IMR-90 (cell line): Measurements from ENCODE around the gene SLC18A3. TPM values are rescaled to one million over a fixed set of nuclear protein-coding genes. Genes with fewer than 3 reads are reported as not detected.

Experiments
- ATAC-seq: fragments of 200-7000 bp; cut with Tn5 transposase; 2 replicates; pipeline ENCODE4 v1.9.1; 2020; ENCODE audit warnings: low read depth, mild to moderate bottlenecking, moderate library complexity
- BruUV-seq: library from RNA; stranded (reverse); fragments of 400-500 nt; replicated peaks from 2 replicates; lab custom pipeline; 2021; lab: Mats Ljungman, UMichigan
- CTCF ChIA-PET: fragments of 300-600 bp; formaldehyde crosslinking; extraction: SDS; loops from one replicate; lab custom pipeline; 2021; ENCODE audit warnings: antibody characterized with exemption; lab: Yijun Ruan, JAX
- POLR2A ChIA-PET: fragments of 300-600 bp; sonication (Branson Sonifier 250); formaldehyde crosslinking; loops from one replicate; lab custom pipeline; 2022; ENCODE audit warnings: antibody characterized with exemption; ENCODE audit not compliant: unreplicated experiment; lab: Charles Lee
- DNase-seq: peaks from one replicate; pipeline ENCODE4 v3.0.0; 2013
- H2AFZ ChIP-seq: replicated peaks from 2 replicates; pipeline ENCODE3; 2013; ENCODE audit warnings: low read length, mild to moderate bottlenecking; ENCODE audit not compliant: poor library complexity
- H2AK5ac ChIP-seq: 2 replicates; pipeline ENCODE4 v1.6.1; 2013; ENCODE audit warnings: low read depth, low read length, inconsistent platforms
- H2AK9ac ChIP-seq: replicated peaks from 2 replicates; pipeline ENCODE3; 2013; ENCODE audit warnings: mild to moderate bottlenecking, low read depth, low read length, moderate library complexity; ENCODE audit not compliant: poor library complexity
- H2BK120ac ChIP-seq: 2 replicates; pipeline ENCODE4 v1.6.1; 2013; ENCODE audit warnings: low read depth, low read length, inconsistent platforms
- H2BK15ac ChIP-seq: 3 replicates; pipeline ENCODE4 v1.6.1; 2013; ENCODE audit warnings: low read depth, low read length, inconsistent platforms
- H2BK20ac ChIP-seq: 2 replicates; pipeline ENCODE4 v1.6.1; 2013; ENCODE audit warnings: low read depth, mild to moderate bottlenecking, inconsistent platforms, low read length, moderate library complexity
- H2BK5ac ChIP-seq: 2 replicates; pipeline ENCODE4 v1.6.1; 2013; ENCODE audit warnings: mild to moderate bottlenecking, low read depth, low read length, inconsistent platforms; ENCODE audit not compliant: poor library complexity, severe bottlenecking
- H3K14ac ChIP-seq: replicated peaks from 2 replicates; pipeline ENCODE4 v1.6.1; 2013; ENCODE audit warnings: low read depth, low read length, inconsistent platforms
- H3K18ac ChIP-seq: 2 replicates; pipeline ENCODE4 v1.6.1; 2013; ENCODE audit warnings: low read depth, low read length, control low read depth
- H3K23ac ChIP-seq: 2 replicates; pipeline ENCODE4 v1.6.1; 2013; ENCODE audit warnings: low read depth, low read length, inconsistent platforms
- H3K27ac ChIP-seq: 2 replicates; pipeline ENCODE4 v1.5.1; 2013; ENCODE audit warnings: mild to moderate bottlenecking, control low read depth, low read length; ENCODE audit not compliant: insufficient read depth
- H3K27me3 ChIP-seq: 2 replicates; pipeline ENCODE4 v1.6.1; 2013; ENCODE audit warnings: low read length; ENCODE audit not compliant: control insufficient read depth, insufficient read depth
- H3K36me3 ChIP-seq: 2 replicates; pipeline ENCODE4 v1.6.1; 2013; ENCODE audit warnings: low read length, mixed read lengths; ENCODE audit not compliant: control insufficient read depth, insufficient read depth
- H3K4ac ChIP-seq: 2 replicates; pipeline ENCODE4 v1.6.1; 2013; ENCODE audit warnings: low read depth, low read length, inconsistent platforms
- H3K4me1 ChIP-seq: 2 replicates; pipeline ENCODE4 v1.6.1; 2013; ENCODE audit warnings: low read length, mixed read lengths; ENCODE audit not compliant: control insufficient read depth, insufficient read depth
- H3K4me2 ChIP-seq: 2 replicates; pipeline ENCODE4 v1.6.1; 2013; ENCODE audit warnings: low read depth, mild to moderate bottlenecking, control low read depth, low read length, moderate library complexity
- H3K4me3 ChIP-seq: 2 replicates; pipeline ENCODE4 v1.5.1; 2013; ENCODE audit warnings: low read depth, mild to moderate bottlenecking, control low read depth, low read length, moderate library complexity; ENCODE audit not compliant: insufficient read depth
- H3K56ac ChIP-seq: 2 replicates; pipeline ENCODE4 v1.6.1; 2013; ENCODE audit warnings: low read length, inconsistent platforms; ENCODE audit not compliant: insufficient read depth; ENCODE audit errors: extremely low read depth
- H3K79me1 ChIP-seq, 2 experiments: 2 replicates each; pipeline ENCODE4 v1.6.1; 2013; ENCODE audit warnings: low read length in 2 of 2, inconsistent platforms in 1 of 2, low read depth in 1 of 2
- H3K9ac ChIP-seq: 2 replicates; pipeline ENCODE4 v1.6.1; 2013; ENCODE audit warnings: low read depth, low read length, control low read depth
- H3K9me1 ChIP-seq: 2 replicates; pipeline ENCODE4 v1.6.1; 2013; ENCODE audit warnings: low read length, inconsistent platforms; ENCODE audit not compliant: insufficient read depth
- H3K9me3 ChIP-seq: 2 replicates; pipeline ENCODE4 v1.6.1; 2013; ENCODE audit warnings: low read length; ENCODE audit not compliant: control insufficient read depth, insufficient read depth
- H4K20me1 ChIP-seq: 2 replicates; pipeline ENCODE4 v1.6.1; 2013; ENCODE audit warnings: low read length, inconsistent platforms; ENCODE audit not compliant: insufficient read depth
- H4K5ac ChIP-seq: 2 replicates; pipeline ENCODE4 v1.6.1; 2013; ENCODE audit warnings: mild to moderate bottlenecking, low read depth, low read length, control low read depth
- H4K8ac ChIP-seq, 2 experiments: 2 replicates each; pipeline ENCODE4 v1.6.1; 2013; ENCODE audit warnings: low read depth in 2 of 2, low read length in 2 of 2, control low read depth in 1 of 2, inconsistent platforms in 1 of 2
- H4K91ac ChIP-seq: 2 replicates; pipeline ENCODE4 v1.6.1; 2013; ENCODE audit warnings: low read depth, low read length, inconsistent platforms; ENCODE audit not compliant: insufficient read depth
- CTCF ChIP-seq: conservative IDR thresholded peaks from 2 replicates; pipeline ENCODE4 v1.5.1; 2012; ENCODE audit warnings: mild to moderate bottlenecking, low read depth, low read length, improper control_type of control experiment
- MXI1 ChIP-seq: IDR thresholded peaks from 2 replicates; pipeline ENCODE4 v1.6.1; 2012; ENCODE audit warnings: low read depth, mild to moderate bottlenecking, low read length, moderate library complexity, borderline replicate concordance
- WGBS, 2 experiments: methylation state at CpG; one replicate each; pipeline versions ENCODE4 v1.1.5 to v1.1.7; 2013; ENCODE audit warnings: missing lambda C conversion rate in 2 of 2; ENCODE audit not compliant: insufficient read length in 1 of 2; ENCODE audit errors: extremely low coverage in 2 of 2; 5-methylcytosine and 5-hydroxymethylcytosine counted together
- dilution Hi-C: fragments of 300-500 bp; cut with HindIII; formaldehyde crosslinking; loops from one replicate; pipeline ENCODE4 v1.14.3; 2018; ENCODE audit warnings: low sequenced_read_pairs; ENCODE audit not compliant: unreplicated experiment
- in situ Hi-C: fragments of 300-500 bp; cut with MboI; formaldehyde crosslinking; loops from 3 replicates; pipeline ENCODE4 v1.14.3; 2019; ENCODE audit warnings: low sequenced_read_pairs, inconsistent platforms, mixed read lengths
- intact Hi-C: fragments of 100-400 bp; cut with micrococcal nuclease; formaldehyde crosslinking; loops from 2 replicates; pipeline ENCODE4 v1.10.0; 2022
- polyA plus RNA-seq, 3 experiments: library from polyadenylated mRNA; depleted of rRNA; stranded (reverse); fragments of >200 nt; gene quantifications; 2 replicates each; pipeline ENCODE4 v1.2.3, GENCODE V29; 2012; ENCODE audit warnings: low replicate concordance in 1 of 3
- total RNA-seq: library from RNA; depleted of rRNA; stranded (reverse); fragments of >200 nt; gene quantifications from 2 replicates; pipeline ENCODE4 v1.2.3, GENCODE V29; 2012; rRNA removed

Gene SLC18A3
- total and polyA plus RNA-seq, 2 of the 4 experiments (the other 2 are of a cell fraction): not detected

GRCh38 chr10:49661140-49661856, 51.2 kb downstream of the SLC18A3 start:
- Histone ChIP-seq H3K4me2 (no peak overlapping the region), H2BK20ac (no peak overlapping the region), H3K18ac (no peak overlapping the region), H2BK5ac (no peak overlapping the region), H4K20me1 (no peaks in the 10 kb centered on the region), H2AFZ (no peak overlapping the region), H3K27ac (no peak overlapping the region), H3K4me3 (no peak overlapping the region), H4K91ac (no peak overlapping the region), H2BK120ac (no peak overlapping the region), H3K23ac (no peak overlapping the region), H4K8ac (no peak overlapping the region), H4K5ac (no peak overlapping the region), H3K9me3 (no peaks in the 10 kb centered on the region), H3K9ac (no peak overlapping the region), H3K14ac (no peak overlapping the region), H3K4me1 (no peaks in the 10 kb centered on the region), H3K4ac (no peak overlapping the region), H2AK9ac (no peak overlapping the region), H3K36me3 (no peaks in the 10 kb centered on the region), H2AK5ac (no peak overlapping the region), H3K56ac (no peak overlapping the region), H3K79me1 (no peaks in the 10 kb centered on the region), H2BK15ac (no peak overlapping the region), H3K27me3 (peaks cover 2% of the 10 kb centered on the region; the same call in 1 of the 2 replicates), H3K9me1 (no peaks in the 10 kb centered on the region)
- in situ Hi-C loops: no loop called here
- WGBS, 2 experiments: no CpG with 5 or more reads among the region's 8 CpGs
- CTCF ChIA-PET: no interaction called here
- POLR2A ChIA-PET: no interaction called here
- TF ChIP-seq CTCF (no peak), MXI1 (no peak)
- DNase-seq (no peak), ATAC-seq (no peak)
- BruUV-seq: no TSS peak
- intact Hi-C loops: no loop called here
- dilution Hi-C loops: no loop called here

Other genes with a start within 250 kb of the SLC18A3 start
- gene DRGX, start 214.2 kb upstream of the SLC18A3 start, total RNA-seq: not detected in 2 replicates
- not detected in 2 replicates for gene DRGX, start 214.2 kb upstream of the SLC18A3 start, polyA plus RNA-seq (2012; rRNA removed)
- 14.9 and 18.1 TPM in 2 replicates for gene ERCC6, start 71.2 kb upstream of the SLC18A3 start, total RNA-seq
- gene ERCC6, start 71.2 kb upstream of the SLC18A3 start, polyA plus RNA-seq (2012; rRNA removed): 7.2 and 7.3 TPM in 2 replicates
- not detected in 2 replicates for gene CHAT, start 3.7 kb downstream of the SLC18A3 start, total RNA-seq
- gene CHAT, start 3.7 kb downstream of the SLC18A3 start, polyA plus RNA-seq (2012; rRNA removed): not detected in 2 replicates
- gene C10orf53, start 69.3 kb downstream of the SLC18A3 start, total RNA-seq: not detected in 2 replicates
- gene C10orf53, start 69.3 kb downstream of the SLC18A3 start, polyA plus RNA-seq (2012; rRNA removed): not detected in 2 replicates
- gene OGDHL, start 152.0 kb downstream of the SLC18A3 start, total RNA-seq: under 0.01 and 0.18 TPM in 2 replicates
- gene OGDHL, start 152.0 kb downstream of the SLC18A3 start, polyA plus RNA-seq (2012; rRNA removed): 0.27 TPM in 2 replicates